HepG2 (cell line): Measurements from ENCODE around the gene DPF1. TPM values are rescaled to one million over a fixed set of nuclear protein-coding genes. Genes with fewer than 3 reads are reported as not detected.

Experiments used
- ATAC-seq: fragments of 200-7000 bp; cut with Tn5 transposase; 3 replicates; pipeline ENCODE4 v1.9.1; 2020; ENCODE audit warnings: mild to moderate bottlenecking, moderate library complexity
- BruUV-seq: library from RNA; stranded (reverse); fragments of 400-500 nt; replicated peaks from 2 replicates; lab custom pipeline; 2021; lab: Mats Ljungman, UMichigan
- CTCF ChIA-PET: fragments of 300-600 bp; formaldehyde crosslinking; extraction: SDS; loops from one replicate; lab custom pipeline; 2021; ENCODE audit warnings: low total read pairs, inconsistent platforms, low intra/inter-chr PET ratio; lab: Yijun Ruan, JAX
- POLR2A ChIA-PET: fragments of 350-600 bp; sonication (Branson Sonifier 250); formaldehyde crosslinking; loops from one replicate; lab custom pipeline; 2020; ENCODE audit warnings: antibody characterized with exemption, inconsistent platforms; lab: Yijun Ruan, JAX
- DNase-seq: peaks from one replicate; pipeline ENCODE4 v3.0.0-alpha.2; 2015; ENCODE audit warnings: low spot score
- FAIRE-seq: peaks from 3 replicates; lab custom pipeline; 2011; peaks lifted over from hg19 to GRCh38; lab: Jason Lieb, UNC
- H2AFZ ChIP-seq: one replicate; pipeline ENCODE4 v1.6.1; 2011; ENCODE audit warnings: low read length, inconsistent platforms
- H3K27ac ChIP-seq: fragments of 300-600 bp; 3 replicates; pipeline ENCODE4 v1.8.0; 2011; ENCODE audit warnings: mixed run types, mild to moderate bottlenecking, mixed read lengths, low read length, inconsistent platforms; ENCODE audit not compliant: insufficient read depth; ENCODE audit errors: extremely low read length
- H3K27me3 ChIP-seq, 2 experiments: fragments of 200-600 bp in 1 of 2; 2 replicates in 1 of 2; 3 replicates in 1 of 2; pipeline versions ENCODE4 v1.6.0 to v1.8.0; 2011; ENCODE audit warnings: low read length in 2 of 2, mild to moderate bottlenecking in 2 of 2, moderate library complexity in 2 of 2, inconsistent platforms in 1 of 2; ENCODE audit not compliant: insufficient read depth in 2 of 2, control insufficient read depth in 1 of 2
- H3K36me3 ChIP-seq, 2 experiments: fragments of 200-600 bp in 1 of 2; replicated peaks in 1 of 2; 2 replicates in 1 of 2; 3 replicates in 1 of 2; pipeline versions ENCODE4 v1.5.1 to v1.8.0; 2011; ENCODE audit warnings: low read length in 2 of 2, inconsistent platforms in 1 of 2; ENCODE audit not compliant: insufficient read depth in 2 of 2, control insufficient read depth in 1 of 2
- H3K4me1 ChIP-seq: 2 replicates; pipeline ENCODE4 v1.5.1; 2012; ENCODE audit warnings: low read length, inconsistent platforms; ENCODE audit not compliant: insufficient read depth
- H3K4me2 ChIP-seq: 2 replicates; pipeline ENCODE4 v1.6.0; 2011; ENCODE audit warnings: low read depth, low read length, inconsistent platforms
- H3K4me3 ChIP-seq, 3 experiments: fragments of 200-600 bp in 1 of 3; sonication (generic), shearing (Covaris generic) in 1 of 3; replicated peaks in 1 of 3; 2 replicates each; pipeline ENCODE4 v1.5.1; 2011 to 2016; ENCODE audit warnings: low read length in 3 of 3, inconsistent platforms in 2 of 3, low read depth in 2 of 3, mild to moderate bottlenecking in 2 of 3, control low read depth in 1 of 3, mixed read lengths in 1 of 3; ENCODE audit not compliant: insufficient read depth in 1 of 3
- H3K79me2 ChIP-seq: one replicate; pipeline ENCODE4 v1.6.1; 2011; ENCODE audit warnings: low read length, inconsistent platforms; ENCODE audit not compliant: insufficient read depth
- H3K9ac ChIP-seq: 2 replicates; pipeline ENCODE4 v1.6.0; 2011; ENCODE audit warnings: mild to moderate bottlenecking, low read depth, low read length, inconsistent platforms; ENCODE audit not compliant: insufficient read depth
- H3K9me3 ChIP-seq: 2 replicates; pipeline ENCODE4 v1.5.1; 2012; ENCODE audit warnings: mild to moderate bottlenecking, low read length
- H4K20me1 ChIP-seq: 2 replicates; pipeline ENCODE4 v1.6.0; 2011; ENCODE audit warnings: inconsistent platforms, mild to moderate bottlenecking, low read length, moderate library complexity; ENCODE audit not compliant: insufficient read depth
- AKAP8 ChIP-seq: sonication (generic); formaldehyde crosslinking; IDR thresholded peaks from 2 replicates; pipeline ENCODE4 v1.5.1; 2020; ENCODE audit warnings: mild to moderate bottlenecking, missing genetic modification reagents
- BCL6 ChIP-seq: IDR thresholded peaks from 2 replicates; pipeline ENCODE4 v1.6.1; 2016; ENCODE audit warnings: missing genetic modification reagents, missing compliant biosample characterization
- CCDC6 ChIP-seq: sonication (generic); formaldehyde crosslinking; IDR thresholded peaks from 2 replicates; pipeline ENCODE4 v1.8.1; 2022; ENCODE audit warnings: mild to moderate bottlenecking, missing genetic modification reagents, moderate library complexity
- DRAP1 ChIP-seq: IDR thresholded peaks from 2 replicates; pipeline ENCODE4 v1.6.1; 2016; ENCODE audit warnings: missing genetic modification reagents, missing compliant biosample characterization
- FOXK2 ChIP-seq: fragments of 450-650 bp; IDR thresholded peaks from 2 replicates; pipeline ENCODE4 v1.6.1; 2016
- MATR3 ChIP-seq: sonication (generic); formaldehyde crosslinking; IDR thresholded peaks from 2 replicates; pipeline ENCODE4 v1.4.0; 2020; ENCODE audit warnings: missing genetic modification reagents
- MED1 ChIP-seq: sonication (generic); formaldehyde crosslinking; IDR thresholded peaks from 2 replicates; pipeline ENCODE4 v1.4.0; 2020; ENCODE audit warnings: missing genetic modification reagents
- NCOA5 ChIP-seq: sonication (generic); formaldehyde crosslinking; IDR thresholded peaks from 2 replicates; pipeline ENCODE4 v1.4.0; 2020; ENCODE audit warnings: missing genetic modification reagents
- SMYD3 ChIP-seq: sonication (generic); formaldehyde crosslinking; IDR thresholded peaks from 2 replicates; pipeline ENCODE4 v1.8.1; 2023; ENCODE audit warnings: mild to moderate bottlenecking, missing genetic modification reagents
- SSRP1 ChIP-seq: IDR thresholded peaks from 2 replicates; pipeline ENCODE4 v1.6.1; 2016; ENCODE audit warnings: control low read depth
- TRIM22 ChIP-seq: fragments of 450-650 bp; IDR thresholded peaks from 2 replicates; pipeline ENCODE4 v1.6.1; 2017
- YEATS2 ChIP-seq: sonication (generic); formaldehyde crosslinking; IDR thresholded peaks from 2 replicates; pipeline ENCODE4 v1.4.0; 2020; ENCODE audit warnings: missing genetic modification reagents, borderline replicate concordance
- ZBTB26 ChIP-seq: IDR thresholded peaks from 2 replicates; pipeline ENCODE4 v1.6.1; 2016; ENCODE audit warnings: missing compliant biosample characterization, missing genetic modification reagents, borderline replicate concordance
- ZBTB33 ChIP-seq: sonication (generic); formaldehyde crosslinking; IDR thresholded peaks from 2 replicates; pipeline ENCODE4 v1.4.0; 2020; ENCODE audit warnings: missing genetic modification reagents
- ZNF503 ChIP-seq: sonication (generic); formaldehyde crosslinking; IDR thresholded peaks from 2 replicates; pipeline ENCODE4 v1.4.0; 2020; ENCODE audit warnings: missing genetic modification reagents
- ZNF547 ChIP-seq: sonication (generic); formaldehyde crosslinking; IDR thresholded peaks from 2 replicates; pipeline ENCODE4 v1.5.1; 2020; ENCODE audit warnings: mild to moderate bottlenecking, missing genetic modification reagents
- ZNF766 ChIP-seq: sonication (generic); formaldehyde crosslinking; IDR thresholded peaks from 2 replicates; pipeline ENCODE4 v1.5.0; 2020; ENCODE audit warnings: missing genetic modification reagents, borderline replicate concordance
- WGBS: methylation state at CpG from one replicate; pipeline ENCODE4 v1.1.6; 2017; ENCODE audit warnings: low lambda C conversion rate; 5-methylcytosine and 5-hydroxymethylcytosine counted together
- in situ Hi-C: cut with HindIII; loops from 2 replicates; pipeline ENCODE4 v1.10.0; 2017; ENCODE audit warnings: low pct_unique_long_range_greater_than_20kb; ENCODE audit not compliant: extremely low pct_ligation_motif_present
- intact Hi-C: fragments of 100-400 bp; cut with micrococcal nuclease; formaldehyde crosslinking; loops from one replicate; pipeline ENCODE4 v1.10.0; 2022; ENCODE audit not compliant: unreplicated experiment
- polyA plus RNA-seq, 8 experiments: library from polyadenylated mRNA; depleted of rRNA in 3 of 8; stranded (reverse) in 7 of 8; unstranded in 1 of 8; fragments of >200 nt; fragmentation: Illumina TruSeq in 4 of 8; extraction: Trizol in 4 of 8; gene quantifications; 2 replicates each; pipeline versions ENCODE4 v1.2.1 to v1.2.3, GENCODE V29; 2011 to 2016; ENCODE audit warnings: low read depth in 4 of 8, missing spikeins in 1 of 8, mixed read lengths in 1 of 8; ENCODE audit not compliant: insufficient read depth in 1 of 8
- total RNA-seq, 5 experiments: library from RNA; depleted of rRNA; stranded (reverse); fragments of >200 nt; fragmentation: Illumina TruSeq; extraction: Trizol; gene quantifications; 2 replicates each; pipeline ENCODE4 v1.2.3, GENCODE V29; 2016; ENCODE audit warnings: low read depth in 1 of 5

Gene DPF1
- total and polyA plus RNA-seq, 2 of the 13 experiments (the other 11 are each of a cell fraction or from before 2014, with no cell fraction given), result 1.0 to 3.2 TPM

- TF ChIP-seq AKAP8 (CRISPR knock-in tag) (no peak), ZBTB33 (CRISPR knock-in tag) (no peak), FOXK2 (no peak), CCDC6 (no peak), ZNF503 (CRISPR knock-in tag) (no peak)
- TF ChIP-seq, all 625 proteins: peak for 0
These were observed 4.7 kb upstream of the DPF1 start (continued) for GRCh38 chr19:38228491-38229439.

GRCh38 chr19:38228005-38228377 is 4.0 kb upstream of the DPF1 start:
- ChIA-PET CTCF (no interaction called here), POLR2A (no interaction called here)
- Histone ChIP-seq H3K9ac (no peak overlapping the region), H2AFZ (no peak overlapping the region), H3K4me1 (peaks cover 15% of the 10 kb centered on the region), H3K79me2 (no peaks in the 10 kb centered on the region), H4K20me1 (no peaks in the 10 kb centered on the region), H3K27me3 (peaks cover 7 to 22% of the 10 kb centered on the region in 2 experiments; a peak in 4 of 5 replicates), H3K36me3 (no peaks in the 10 kb centered on the region), H3K27ac (no peak overlapping the region), H3K9me3 (no peaks in the 10 kb centered on the region), H3K4me3 (no peak overlapping the region), H3K4me2 (no peak overlapping the region)
- no peak for FAIRE-seq
- no peak for DNase-seq
- no peak for ATAC-seq
- no TSS peak for BruUV-seq
- intact Hi-C loops, result no loop called here
- 14% methylated on average over 12 of the region's 16 CpGs for WGBS
- in situ Hi-C loops, result no loop called here
- no peak for TF ChIP-seq SSRP1
- TF ChIP-seq MATR3 (CRISPR knock-in tag), result no peak
- no peak for TF ChIP-seq YEATS2 (CRISPR knock-in tag)
- no peak for TF ChIP-seq DRAP1
- TF ChIP-seq ZNF547 (CRISPR knock-in tag), result no peak
- TF ChIP-seq ZNF766 (CRISPR knock-in tag), result no peak
- no peak for TF ChIP-seq BCL6 (CRISPR knock-in tag)
- TF ChIP-seq NCOA5 (CRISPR knock-in tag), result no peak
- TF ChIP-seq SMYD3 (CRISPR knock-in tag), result no peak
- no peak for TF ChIP-seq TRIM22
- TF ChIP-seq ZBTB26 (CRISPR knock-in tag), result no peak
- no peak for TF ChIP-seq MED1 (CRISPR knock-in tag)
